Fibroblast of peridontal ligament (primary cell): ENCODE results near the gene ABR.
A peak's percentile ranks its signal among the peaks of the same experiment; 100 is the strongest.
"Not testable (repeated sequence)": the region's sequence is repeated elsewhere in the genome, so short reads cannot be mapped to it uniquely, and the experiment has no call there.

ENCODE experiments used
- DNase-seq: peaks from one replicate; pipeline ENCODE4 v3.0.0-alpha.2; 2010; ENCODE audit errors: extremely low read depth

ABR gene

DNA sequence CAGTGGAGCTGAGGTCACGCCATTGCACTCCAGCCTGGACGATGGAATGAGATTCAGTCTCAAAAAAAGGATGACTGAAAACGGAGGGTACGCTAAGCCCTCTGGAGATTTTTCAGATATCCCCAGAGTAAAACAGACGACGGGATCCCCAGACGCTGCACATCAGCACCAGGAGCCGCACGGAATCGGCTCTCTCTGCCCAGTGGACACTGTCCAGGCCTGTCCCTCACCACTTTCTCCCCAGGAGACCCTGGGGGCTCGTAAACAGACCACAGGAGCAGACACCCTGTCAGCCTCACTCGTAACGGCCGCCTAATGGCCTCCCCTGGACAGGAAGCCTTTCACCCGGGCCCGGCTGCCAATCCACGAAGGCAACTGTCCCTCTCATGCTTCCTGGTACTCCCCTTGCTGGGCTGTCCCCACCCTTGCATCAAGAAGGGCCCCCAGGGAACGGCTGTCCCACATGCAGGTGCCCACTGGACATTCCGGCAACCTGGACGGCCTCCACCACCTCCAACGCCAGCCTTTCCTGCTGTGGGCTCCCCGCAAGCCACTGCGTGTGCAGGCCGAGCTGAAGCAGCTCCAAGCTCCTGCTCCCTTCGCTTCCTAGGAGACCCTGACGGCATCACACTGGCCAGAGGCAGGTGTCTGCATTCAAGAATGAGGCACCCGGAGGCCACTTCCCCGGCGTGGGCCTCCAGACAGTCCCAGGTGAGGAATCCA, 108.5 kb downstream of the ABR start:
- no peak for DNase-seq

DNA sequence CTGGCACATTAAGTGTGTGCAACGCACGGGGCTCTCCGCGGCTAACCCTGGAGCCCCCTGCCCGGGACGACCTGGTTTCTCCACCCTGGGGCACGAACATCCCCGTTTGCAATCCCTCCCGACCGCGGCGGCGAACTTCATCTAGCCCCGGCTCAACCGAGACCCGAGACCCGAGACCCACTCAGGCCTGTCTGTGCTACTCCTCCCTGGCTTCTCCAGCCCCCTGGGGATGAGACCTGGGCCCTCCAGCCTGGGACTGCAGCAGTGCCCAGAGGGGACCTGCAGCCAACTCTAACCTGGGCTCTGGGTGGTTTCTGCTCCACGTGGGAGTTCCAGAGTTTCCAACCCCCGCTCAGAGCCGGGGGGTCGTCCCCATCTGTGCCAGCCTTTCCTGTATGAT, 109.4 kb downstream of the ABR start:
- DNase-seq, result no peak

DNA sequence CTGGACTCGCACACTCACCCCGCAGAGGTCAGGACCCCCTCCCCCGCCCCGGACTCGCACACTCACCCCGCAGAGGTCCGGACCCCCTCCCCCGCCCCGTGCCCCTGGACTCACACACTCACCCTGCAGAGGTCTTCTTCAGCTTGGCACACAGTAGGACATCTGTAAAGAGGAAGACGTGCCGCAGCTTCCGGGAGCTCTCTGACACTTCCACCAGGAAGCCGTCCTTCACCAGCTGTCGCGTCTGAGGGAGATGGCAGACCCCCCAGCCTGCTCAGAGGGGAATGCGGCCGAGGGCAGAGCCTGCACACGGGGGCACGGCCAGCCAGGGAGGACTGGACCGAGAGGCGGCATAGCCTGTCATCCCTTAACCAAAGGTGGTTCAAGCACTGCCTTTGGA, 109.9 kb downstream of the ABR start:
- no peak for DNase-seq

DNA sequence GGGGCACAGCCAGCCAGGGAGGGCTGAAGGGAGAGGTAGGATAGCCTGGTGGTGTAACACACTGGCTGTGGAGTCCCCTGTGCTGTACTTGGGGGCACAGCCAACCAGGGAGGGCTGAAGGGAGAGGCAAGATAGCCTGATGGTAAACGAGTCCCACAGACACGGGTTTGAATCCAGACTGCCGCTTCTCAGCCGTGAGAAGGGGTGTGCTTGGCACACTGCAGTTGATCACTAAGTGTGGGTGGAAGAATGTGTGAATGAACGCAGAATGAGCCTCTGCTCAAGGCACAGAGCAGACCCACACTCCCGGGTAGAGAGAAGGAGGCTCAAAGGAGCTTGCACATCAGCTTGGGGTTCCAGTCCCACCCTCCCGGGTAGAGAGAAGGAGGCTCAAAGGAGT, 111.4 kb downstream of the ABR start:
- no peak for DNase-seq

DNA sequence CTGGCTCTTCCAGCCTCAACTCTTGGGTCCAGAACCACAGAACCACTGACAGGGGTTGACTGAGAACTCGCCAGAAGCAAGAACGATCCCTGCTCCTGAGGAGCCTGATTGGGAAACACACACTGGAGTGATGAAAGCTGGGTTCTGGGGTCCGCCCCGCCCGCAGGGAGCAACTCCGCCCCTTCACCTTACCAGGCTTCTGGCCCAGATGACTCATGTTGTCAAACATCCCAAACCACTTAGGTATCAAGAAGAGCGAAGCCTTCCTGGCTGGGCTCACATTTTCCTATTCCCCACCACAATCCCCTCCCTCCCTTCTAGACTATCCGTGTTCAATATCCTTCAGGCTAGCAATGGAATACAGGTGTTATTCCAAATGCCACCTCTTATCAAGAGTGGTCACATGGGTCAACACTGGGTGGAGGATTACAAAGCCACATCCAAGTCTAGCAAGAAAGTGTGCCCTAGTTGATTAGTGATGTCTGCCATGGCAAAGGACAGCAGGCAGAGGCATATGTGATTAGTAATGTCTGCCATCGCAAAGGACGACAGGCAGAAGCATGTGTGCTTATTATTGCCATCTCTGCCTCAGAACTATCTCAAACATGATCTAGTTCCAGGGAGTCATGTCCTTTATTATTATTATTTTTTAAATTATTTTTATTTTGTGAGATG, 112.4 kb downstream of the ABR start:
- no peak for DNase-seq

DNA sequence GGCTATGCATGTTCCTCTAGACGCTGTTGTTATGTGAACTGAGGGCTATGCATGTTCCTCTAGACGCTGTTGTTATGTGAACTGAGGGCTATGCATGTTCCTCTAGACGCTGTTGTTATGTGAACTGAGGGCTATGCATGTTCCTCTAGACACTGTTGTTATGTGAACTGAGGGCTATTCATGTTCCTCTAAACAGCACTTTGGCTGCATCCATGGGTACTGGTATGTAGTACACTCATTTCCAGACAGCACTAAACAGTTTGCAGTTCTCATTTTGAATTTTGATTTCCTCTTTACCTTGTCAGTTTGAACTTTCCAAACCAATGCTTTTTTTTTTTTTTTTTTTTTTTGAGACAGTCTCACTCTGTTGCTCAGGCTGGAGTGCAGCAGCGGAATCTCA, 114.4 kb downstream of the ABR start:
- DNase-seq, result not testable (repeated sequence)

DNA sequence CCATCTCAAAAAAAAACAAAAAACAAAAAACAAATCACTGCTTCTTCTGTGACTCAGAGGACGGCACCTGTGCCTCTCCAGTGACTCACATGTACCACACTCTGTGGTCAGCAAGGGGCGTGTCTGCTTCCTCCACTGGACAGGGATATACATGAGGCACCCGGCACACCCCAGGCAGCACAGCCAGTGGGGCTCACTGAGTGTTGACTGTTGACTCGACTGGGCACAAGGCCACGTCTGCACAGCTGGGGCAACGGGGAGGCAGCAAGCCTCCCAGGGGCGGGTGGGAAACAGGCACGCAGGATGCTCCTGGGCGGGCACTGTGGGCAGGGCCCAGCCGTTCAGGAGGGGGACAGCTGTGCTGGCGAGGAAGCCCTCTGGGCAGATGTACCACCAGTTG, 118.8 kb downstream of the ABR start:
- DNase-seq, result peak; percentile 93

DNA sequence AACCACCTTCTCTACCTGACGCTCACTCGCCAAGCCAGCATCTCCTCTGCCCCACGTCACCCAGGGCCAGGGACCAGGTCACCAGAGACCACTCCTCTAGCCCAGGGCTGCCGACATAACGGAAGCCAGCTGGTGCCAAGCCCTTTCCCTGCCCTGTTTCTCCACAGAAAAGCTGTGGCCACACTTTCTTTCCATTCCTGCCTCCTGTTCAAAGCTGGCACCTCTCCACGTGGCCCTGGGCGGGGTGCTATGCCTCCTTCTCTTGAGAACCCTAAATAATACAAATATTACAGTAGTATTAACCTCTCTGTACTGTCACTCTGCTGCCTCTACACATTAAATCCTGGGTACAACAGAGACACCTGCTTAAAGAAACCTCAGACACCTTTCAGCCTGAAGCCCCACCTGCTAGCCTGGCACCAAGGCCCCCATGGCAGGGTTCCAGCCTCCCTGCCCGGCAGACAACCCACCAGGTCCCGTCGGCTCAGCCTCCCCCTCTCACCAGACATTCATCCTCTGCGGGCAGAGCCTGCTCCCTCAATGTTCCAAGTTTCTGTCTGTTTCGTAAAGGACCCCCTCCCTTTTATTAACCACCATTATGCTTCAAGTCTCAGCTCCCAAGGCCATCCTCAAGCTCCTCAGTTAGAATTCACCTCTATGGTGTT, 120.5 kb downstream of the ABR start:
- no peak for DNase-seq

DNA sequence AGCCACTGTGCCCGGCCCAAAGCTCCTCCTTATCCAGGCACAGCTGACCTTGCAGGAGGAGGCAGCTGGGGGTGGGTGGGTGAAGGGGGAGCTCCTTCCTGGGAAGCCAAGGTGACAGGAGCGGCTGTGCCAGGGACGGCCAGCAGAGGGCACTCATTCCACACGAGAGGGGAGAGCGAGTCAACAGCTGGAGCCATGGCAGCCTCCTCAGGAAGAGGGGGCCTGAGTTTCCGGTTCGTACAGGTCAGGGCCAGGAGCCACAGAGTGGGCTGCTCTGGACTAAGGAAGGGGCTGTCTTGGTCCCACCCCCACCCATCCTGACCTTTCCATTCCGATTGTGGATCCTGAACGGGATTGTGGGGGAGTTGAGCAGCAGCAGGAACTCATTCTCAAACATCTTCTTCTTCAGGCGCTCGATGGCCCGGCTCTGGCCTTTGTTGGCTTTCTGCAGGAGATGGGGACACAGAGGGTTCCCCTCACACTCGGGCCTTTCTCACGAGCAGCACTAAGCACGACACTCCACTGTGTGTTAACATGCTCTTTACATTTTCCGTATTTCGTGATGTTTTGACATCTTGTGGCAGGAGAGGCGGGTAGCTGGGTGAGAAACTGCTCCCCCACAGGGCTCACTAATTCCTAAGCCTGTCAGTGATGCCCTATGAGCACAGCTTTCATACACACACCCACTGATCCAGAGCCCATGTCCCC, 121.2 kb downstream of the ABR start:
- no peak for DNase-seq

DNA sequence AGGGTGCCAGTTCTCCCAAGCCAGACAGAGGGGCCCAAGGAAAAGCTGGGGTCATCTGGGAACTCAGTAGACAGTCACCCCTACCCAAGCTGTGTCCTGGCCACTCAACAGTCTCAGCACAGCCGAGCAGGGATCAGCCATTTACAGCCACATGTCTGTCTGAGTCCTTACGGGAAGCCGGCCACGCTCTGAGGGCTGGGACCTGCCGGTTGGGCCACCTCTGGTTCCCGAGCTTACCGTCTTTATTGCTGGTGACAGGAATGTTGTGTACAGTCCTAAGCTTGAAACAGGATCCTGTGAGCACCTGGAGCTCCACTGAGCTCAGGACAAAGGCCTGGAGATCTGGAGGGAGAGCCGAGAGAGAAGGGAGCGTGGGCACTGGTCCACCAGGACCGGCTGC, 123.0 kb downstream of the ABR start:
- no peak for DNase-seq

DNA sequence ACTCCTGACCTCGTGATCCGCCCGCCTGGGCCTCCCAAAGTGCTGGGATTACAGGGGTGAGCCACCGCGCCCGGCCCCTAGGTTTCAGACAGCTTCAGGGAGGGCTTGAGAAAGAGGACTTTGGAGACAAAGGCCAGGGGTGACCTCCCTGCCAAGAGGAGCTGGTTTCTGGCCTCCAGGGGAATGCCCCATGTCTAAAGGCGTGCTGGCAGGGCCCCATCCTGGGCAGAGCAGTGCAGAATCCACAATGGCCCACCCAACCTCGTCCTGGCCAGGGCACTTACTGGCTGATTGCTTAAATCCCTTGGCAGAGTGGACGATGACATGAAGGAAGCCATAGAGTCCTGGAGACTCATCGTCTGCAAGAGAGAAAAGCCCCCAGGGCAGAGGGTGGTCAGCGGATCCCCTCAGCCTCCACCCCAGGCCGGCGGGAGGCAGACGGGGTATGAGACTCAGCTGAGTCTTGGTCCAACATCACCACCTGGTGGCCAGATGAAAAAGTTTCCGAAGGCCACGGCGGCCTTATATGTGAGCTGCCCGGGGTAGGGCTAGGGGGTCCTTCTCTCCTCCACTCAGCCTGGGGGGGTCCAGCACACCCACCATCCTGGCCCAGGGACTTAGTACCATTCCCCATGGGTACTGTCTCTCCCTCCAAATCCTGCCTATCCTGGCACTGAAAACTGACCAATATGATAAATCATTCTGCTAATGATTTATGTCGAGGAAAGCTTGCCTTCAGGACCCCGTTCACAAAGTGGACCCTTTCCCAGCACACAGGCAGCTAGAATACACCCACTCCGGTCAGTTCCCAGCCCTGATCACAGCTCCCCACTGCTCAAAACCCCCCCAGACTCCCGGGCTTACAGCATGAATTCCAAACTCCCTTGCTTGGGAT, 123.8 kb downstream of the ABR start:
- DNase-seq, result peak; percentile 64

DNA sequence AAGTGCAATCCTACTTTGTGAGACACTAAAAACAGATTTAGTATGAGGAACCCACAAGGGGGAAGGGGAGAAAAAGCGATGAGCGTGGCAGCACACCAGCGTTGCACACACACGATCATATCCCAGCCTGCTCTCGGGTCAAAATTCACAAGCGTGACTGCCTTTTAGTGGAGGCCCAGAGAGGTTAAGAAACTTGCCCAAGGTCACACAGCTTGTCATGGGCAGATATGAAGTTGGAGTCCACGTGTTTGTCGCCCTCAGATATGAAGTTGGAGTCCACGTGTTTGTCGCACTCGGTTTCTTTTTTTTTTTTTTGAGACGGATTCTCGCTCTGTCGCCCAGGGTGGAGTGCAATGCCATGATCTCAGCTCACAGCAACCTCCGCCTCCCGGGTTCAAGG, 124.5 kb downstream of the ABR start:
- DNase-seq, result no peak

DNA sequence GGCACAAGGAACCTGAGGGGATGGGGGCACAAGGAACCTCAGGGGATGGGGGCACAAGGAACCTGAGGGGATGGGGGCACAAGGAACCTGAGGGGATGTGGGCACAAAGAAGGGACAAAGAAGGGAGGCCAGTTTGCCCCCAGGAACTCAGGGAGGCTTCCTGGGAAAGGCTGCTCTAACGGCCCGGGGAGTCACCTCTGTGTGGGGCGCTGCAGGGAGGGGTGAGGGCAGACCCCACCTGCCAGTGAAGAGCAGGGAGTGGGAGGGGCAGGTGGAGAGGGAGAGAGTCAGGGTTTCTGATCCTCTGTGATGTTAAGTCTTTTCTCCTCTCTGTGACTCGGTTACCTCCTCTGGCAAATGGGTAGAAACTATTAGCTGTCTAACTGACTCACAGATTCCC, 125.1 kb downstream of the ABR start:
- no peak for DNase-seq

DNA sequence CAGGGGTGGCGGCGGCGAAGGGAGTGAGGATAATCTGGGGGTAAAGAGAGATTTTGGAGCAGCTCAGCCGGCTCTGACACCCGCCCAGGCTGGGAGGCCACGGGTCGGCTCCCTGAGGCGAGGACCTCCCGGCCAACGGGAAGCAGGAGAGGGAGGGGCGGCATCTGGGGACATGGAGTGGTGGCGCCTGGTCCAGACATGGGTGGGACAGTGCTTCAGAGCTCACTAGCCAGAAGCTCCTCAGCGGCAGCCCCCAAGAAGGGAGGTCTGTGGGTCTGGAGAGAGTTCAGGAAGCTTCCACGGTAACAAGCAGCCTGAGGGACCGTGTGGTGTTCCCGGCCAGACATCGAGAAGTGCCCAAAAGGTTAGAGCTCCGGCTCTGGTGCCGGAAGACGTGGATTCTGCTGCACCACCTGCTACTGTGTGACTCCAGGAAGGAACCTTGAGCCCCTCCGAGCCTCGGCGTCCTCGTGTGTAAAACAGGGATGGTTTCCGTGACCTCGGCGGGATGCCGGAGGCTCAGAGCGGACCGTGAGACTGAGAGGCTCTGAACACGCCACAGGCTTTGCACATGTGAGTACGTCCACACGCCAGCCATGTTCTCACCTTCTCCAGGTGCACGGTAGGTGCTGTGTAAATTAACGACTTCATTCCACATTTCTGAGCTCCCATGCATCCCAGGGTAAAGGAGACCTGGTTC, 126.0 kb downstream of the ABR start:
- no peak for DNase-seq

DNA sequence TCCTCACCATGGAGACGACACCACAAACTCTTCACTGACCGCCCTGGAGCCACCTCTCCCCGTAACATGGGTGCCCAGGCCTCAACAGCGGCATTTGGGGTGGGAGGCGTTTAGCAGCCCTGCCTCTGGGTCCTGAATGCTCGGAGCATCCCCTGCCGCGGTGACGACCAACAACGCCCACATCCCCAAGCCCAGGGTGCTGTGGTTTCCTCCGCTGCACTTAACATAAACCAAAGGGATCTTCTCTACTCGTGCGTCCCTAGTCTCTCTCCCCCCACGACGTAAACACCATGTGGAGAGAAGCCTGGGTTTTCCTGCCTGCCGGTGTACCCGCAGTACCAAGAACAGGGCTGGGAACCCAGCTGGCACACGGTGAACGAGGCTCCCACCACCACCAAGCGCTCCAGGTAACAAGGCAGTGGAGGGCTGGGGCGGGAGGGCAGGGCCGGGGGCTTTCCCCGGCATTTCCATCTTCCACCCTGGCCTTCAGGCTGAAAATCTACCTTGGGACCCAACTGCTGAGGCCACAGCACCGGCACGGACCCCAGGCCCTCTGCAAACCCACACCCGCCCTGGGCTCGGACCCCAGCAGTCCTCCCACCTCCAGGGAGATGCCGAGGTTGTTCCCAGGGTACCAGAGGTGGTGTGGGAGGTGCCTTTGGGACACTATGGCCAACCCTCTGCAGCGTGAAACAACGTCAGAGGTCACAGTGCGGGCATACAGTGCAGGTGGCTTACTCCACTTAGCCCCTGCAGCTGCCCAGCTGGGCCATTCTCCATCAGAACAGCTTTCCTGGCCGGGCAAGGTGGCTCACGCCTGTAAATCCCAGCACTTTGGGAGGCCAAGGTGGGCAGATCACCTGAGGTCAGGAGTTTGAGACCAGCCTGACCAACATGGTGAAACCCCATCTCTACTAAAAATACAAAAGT, 128.5 kb downstream of the ABR start:
- DNase-seq, result no peak

DNA sequence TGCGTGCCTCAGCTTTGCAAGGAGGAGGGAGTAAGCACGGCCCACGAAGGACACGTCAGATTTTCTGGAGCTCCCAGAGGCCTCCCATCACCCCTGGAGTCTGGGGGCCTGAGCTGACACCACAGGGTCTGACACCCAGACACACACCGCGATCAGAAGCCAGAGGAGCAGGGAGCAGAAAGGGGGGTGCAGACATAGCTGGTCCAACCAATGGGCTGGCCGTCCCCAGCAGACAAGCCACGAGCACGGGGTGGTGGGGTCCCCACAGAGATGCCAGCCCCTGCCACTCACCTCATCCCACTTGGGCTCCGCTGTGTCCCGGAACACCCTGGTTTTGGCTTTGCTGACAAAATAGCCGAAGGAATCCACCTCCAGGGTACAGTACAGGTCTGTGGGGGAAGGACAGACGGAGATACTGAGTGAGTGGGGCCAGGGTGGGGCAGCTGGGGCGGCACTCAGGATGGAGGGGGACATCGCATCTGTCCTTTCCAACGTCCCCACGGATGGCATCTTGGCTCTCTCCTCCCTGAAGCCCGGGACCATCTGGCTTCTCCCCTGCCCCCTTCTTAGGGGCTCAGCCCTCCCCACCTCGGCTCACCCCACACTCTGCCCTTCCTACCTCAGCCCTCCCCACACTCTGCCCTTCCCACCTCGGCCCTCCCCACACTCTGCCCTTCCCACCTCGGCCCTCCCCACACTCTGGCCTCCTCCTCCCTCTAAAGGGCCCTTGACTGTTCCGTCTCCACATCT, 129.4 kb downstream of the ABR start:
- no peak for DNase-seq

DNA sequence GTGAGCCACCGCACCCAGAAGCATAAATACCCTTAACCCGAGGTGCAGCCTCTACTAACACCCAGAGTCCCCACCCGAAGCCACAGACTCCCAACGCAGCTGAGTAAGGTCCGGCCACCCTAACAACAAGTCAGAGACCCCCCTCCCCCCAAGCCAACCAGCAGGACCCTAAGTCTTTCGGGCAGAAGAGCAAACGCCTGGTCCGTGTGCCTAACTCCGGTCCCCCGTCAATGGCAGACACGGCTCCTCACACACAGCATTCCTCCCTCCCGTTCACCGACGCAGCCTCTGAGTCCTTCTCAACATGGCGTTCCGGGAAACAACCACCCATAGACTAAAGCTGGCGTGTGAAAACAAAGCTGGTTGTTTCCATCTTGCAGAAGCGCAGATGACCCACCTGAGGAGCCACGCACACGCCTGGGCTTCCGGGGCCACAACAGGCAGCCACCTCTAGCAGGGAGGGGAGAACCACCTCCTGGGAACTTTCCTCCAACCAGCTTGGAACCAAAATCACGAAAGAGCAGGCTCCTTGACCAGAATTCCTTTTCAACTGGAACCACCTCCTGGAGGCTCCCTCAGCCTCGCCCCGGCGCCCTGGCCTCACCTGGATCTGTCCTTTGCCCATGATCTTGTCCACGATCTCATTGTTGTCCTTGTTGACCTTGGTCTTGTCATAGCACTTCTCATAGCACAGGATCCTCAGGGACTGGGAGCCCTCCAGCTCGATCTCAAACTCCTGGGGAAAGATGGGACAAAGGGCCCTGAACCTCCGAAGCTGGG, 130.1 kb downstream of the ABR start:
- no peak for DNase-seq

DNA sequence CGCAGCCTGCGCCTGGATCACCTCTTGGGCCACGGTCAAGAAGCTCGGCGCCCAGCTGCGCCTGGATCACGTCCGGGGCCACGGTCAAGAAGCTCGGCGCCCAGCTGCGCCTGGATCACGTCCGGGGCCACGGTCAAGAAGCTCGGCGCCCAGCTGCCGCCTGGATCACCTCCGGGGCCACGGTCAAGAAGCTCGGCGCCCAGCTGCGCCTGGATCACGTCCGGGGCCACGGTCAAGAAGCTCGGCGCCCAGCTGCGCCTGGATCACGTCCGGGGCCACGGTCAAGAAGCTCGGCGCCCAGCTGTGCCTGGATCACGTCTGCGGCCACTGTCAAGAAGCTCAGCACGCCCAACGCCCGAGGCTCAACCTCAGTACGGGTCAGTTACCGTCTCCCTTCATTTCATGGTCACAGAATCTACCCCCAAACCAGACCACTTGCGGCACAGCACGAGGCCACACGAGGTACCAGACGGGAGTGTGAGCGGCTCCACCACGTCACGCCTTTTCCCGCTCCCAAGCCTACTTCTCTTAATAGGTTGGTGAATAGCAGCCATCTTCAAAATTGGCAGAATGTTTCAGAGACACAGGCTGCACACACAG, 131.2 kb downstream of the ABR start:
- not testable (repeated sequence) for DNase-seq
